ENCODE measurements around the gene PTPA.

The PTPA gene

GRCh38 chr9:129138144-129138462 lies 26.9 kb downstream of the PTPA start:
- no peak overlapping the region for H3K9ac ChIP-seq (ENCODE audit: low read depth, low read length)
- peaks cover 9% of the 10 kb centered on the region for H3K79me2 ChIP-seq (ENCODE audit: insufficient read depth, low read length)
- no peak overlapping the region for H3K4me2 ChIP-seq (ENCODE audit: insufficient read depth, low read length)
- no peak overlapping the region for H2AFZ ChIP-seq (ENCODE audit: low read depth, low read length)
- H3K4me1 ChIP-seq (ENCODE audit: insufficient read depth, low read length) = peaks cover 42% of the 10 kb centered on the region
- H3K27me3 ChIP-seq (ENCODE audit: insufficient read depth, low read length, poor library complexity) = no peaks in the 10 kb centered on the region
- H4K20me1 ChIP-seq (ENCODE audit: insufficient read depth, low read length) = no peaks in the 10 kb centered on the region
- no peak overlapping the region for H3K4me3 ChIP-seq (ENCODE audit: low read depth in 1 of 2, low read length in 2 of 2)
- peaks cover 62% of the 10 kb centered on the region for H3K36me3 ChIP-seq (ENCODE audit: insufficient read depth, low read length)
- ATAC-seq (ENCODE audit: insufficient read depth, low read depth) = no peak
- H3K9me3 ChIP-seq (ENCODE audit: insufficient read depth, low read length, severe bottlenecking) = no peaks in the 10 kb centered on the region
- no peak for DNase-seq
- no peak overlapping the region for H3K27ac ChIP-seq (ENCODE audit: low read length)
- TF ChIP-seq EZH2 (IDR thresholded peaks at IDR 0.05; ENCODE audit: borderline replicate concordance, low read depth, low read length, severe bottlenecking) = no peak
- no peak for TF ChIP-seq CTCF (IDR thresholded peaks at IDR 0.05; ENCODE audit: borderline replicate concordance, extremely low read depth, low read length, poor library complexity, severe bottlenecking)

GRCh38 chr9:129138476-129139232 lies 27.4 kb downstream of the PTPA start:
- DNase-seq = no peak
- Histone ChIP-seq H3K9me3 (ENCODE audit: insufficient read depth, low read length, severe bottlenecking) (no peaks in the 10 kb centered on the region), H3K9ac (ENCODE audit: low read depth, low read length) (no peak overlapping the region), H3K4me3 (ENCODE audit: low read depth in 1 of 2, low read length in 2 of 2) (no peak overlapping the region), H3K4me1 (ENCODE audit: insufficient read depth, low read length) (peaks cover 42% of the 10 kb centered on the region), H3K4me2 (ENCODE audit: insufficient read depth, low read length) (peak overlapping the region; percentile 78; the same call in 1 of the 2 replicates), H2AFZ (ENCODE audit: low read depth, low read length) (no peak overlapping the region), H3K27me3 (ENCODE audit: insufficient read depth, low read length, poor library complexity) (no peaks in the 10 kb centered on the region), H3K79me2 (ENCODE audit: insufficient read depth, low read length) (peaks cover 9% of the 10 kb centered on the region), H4K20me1 (ENCODE audit: insufficient read depth, low read length) (no peaks in the 10 kb centered on the region), H3K36me3 (ENCODE audit: insufficient read depth, low read length) (peaks cover 62% of the 10 kb centered on the region), H3K27ac (ENCODE audit: low read length) (no peak overlapping the region)
- no peak for TF ChIP-seq CTCF (IDR thresholded peaks at IDR 0.05; ENCODE audit: borderline replicate concordance, extremely low read depth, low read length, poor library complexity, severe bottlenecking)
- TF ChIP-seq EZH2 (IDR thresholded peaks at IDR 0.05; ENCODE audit: borderline replicate concordance, low read depth, low read length, severe bottlenecking) = no peak
- ATAC-seq (ENCODE audit: insufficient read depth, low read depth) = peak; percentile 11; the same call in 2 of the 3 replicates

GRCh38 chr9:129139233-129139992 lies 28.2 kb downstream of the PTPA start:
- DNase-seq = peak; percentile 82
- Histone ChIP-seq H3K4me2 (ENCODE audit: insufficient read depth, low read length) (peak overlapping the region; percentile 78), H3K4me3 (ENCODE audit: low read depth in 1 of 2, low read length in 2 of 2) (peak overlapping the region in 1 of 2 experiments; percentile 55; a peak in 2 of 4 replicates), H3K79me2 (ENCODE audit: insufficient read depth, low read length) (peaks cover 9% of the 10 kb centered on the region), H3K4me1 (ENCODE audit: insufficient read depth, low read length) (peaks cover 42% of the 10 kb centered on the region), H3K27ac (ENCODE audit: low read length) (peak overlapping the region; percentile 98), H3K9ac (ENCODE audit: low read depth, low read length) (peak overlapping the region; percentile 78), H2AFZ (ENCODE audit: low read depth, low read length) (peak overlapping the region; percentile 67), H3K27me3 (ENCODE audit: insufficient read depth, low read length, poor library complexity) (no peaks in the 10 kb centered on the region), H3K9me3 (ENCODE audit: insufficient read depth, low read length, severe bottlenecking) (no peaks in the 10 kb centered on the region), H4K20me1 (ENCODE audit: insufficient read depth, low read length) (no peaks in the 10 kb centered on the region), H3K36me3 (ENCODE audit: insufficient read depth, low read length) (peaks cover 60% of the 10 kb centered on the region)
- TF ChIP-seq EZH2 (IDR thresholded peaks at IDR 0.05; ENCODE audit: borderline replicate concordance, low read depth, low read length, severe bottlenecking) = no peak
- TF ChIP-seq CTCF (IDR thresholded peaks at IDR 0.05; ENCODE audit: borderline replicate concordance, extremely low read depth, low read length, poor library complexity, severe bottlenecking) = peak; percentile 90
- ATAC-seq (ENCODE audit: insufficient read depth, low read depth) = peak; percentile 64

All from DND-41 (cell line).